IMR-90 (cell line): Measurements from ENCODE around the gene MRS2. TPM values are rescaled to one million over a fixed set of nuclear protein-coding genes. Genes with fewer than 3 reads are reported as not detected.
"Not testable (repeated sequence)": the region's sequence is repeated elsewhere in the genome, so short reads cannot be mapped to it uniquely, and the experiment has no call there.

ENCODE experiments used
- ATAC-seq: fragments of 200-7000 bp; cut with Tn5 transposase; 2 replicates; pipeline ENCODE4 v1.9.1; 2020; ENCODE audit warnings: low read depth, mild to moderate bottlenecking, moderate library complexity
- BruUV-seq: library from RNA; stranded (reverse); fragments of 400-500 nt; replicated peaks from 2 replicates; lab custom pipeline; 2021; lab: Mats Ljungman, UMichigan
- CTCF ChIA-PET: fragments of 300-600 bp; formaldehyde crosslinking; extraction: SDS; loops from one replicate; lab custom pipeline; 2021; ENCODE audit warnings: antibody characterized with exemption; lab: Yijun Ruan, JAX
- POLR2A ChIA-PET: fragments of 300-600 bp; sonication (Branson Sonifier 250); formaldehyde crosslinking; loops from one replicate; lab custom pipeline; 2022; ENCODE audit warnings: antibody characterized with exemption; ENCODE audit not compliant: unreplicated experiment; lab: Charles Lee
- DNase-seq: peaks from one replicate; pipeline ENCODE4 v3.0.0; 2013
- H2AFZ ChIP-seq: replicated peaks from 2 replicates; pipeline ENCODE3; 2013; ENCODE audit warnings: low read length, mild to moderate bottlenecking; ENCODE audit not compliant: poor library complexity
- H2AK5ac ChIP-seq: 2 replicates; pipeline ENCODE4 v1.6.1; 2013; ENCODE audit warnings: low read depth, low read length, inconsistent platforms
- H2AK9ac ChIP-seq: replicated peaks from 2 replicates; pipeline ENCODE3; 2013; ENCODE audit warnings: mild to moderate bottlenecking, low read depth, low read length, moderate library complexity; ENCODE audit not compliant: poor library complexity
- H2BK120ac ChIP-seq: 2 replicates; pipeline ENCODE4 v1.6.1; 2013; ENCODE audit warnings: low read depth, low read length, inconsistent platforms
- H2BK15ac ChIP-seq: 3 replicates; pipeline ENCODE4 v1.6.1; 2013; ENCODE audit warnings: low read depth, low read length, inconsistent platforms
- H2BK20ac ChIP-seq: 2 replicates; pipeline ENCODE4 v1.6.1; 2013; ENCODE audit warnings: low read depth, mild to moderate bottlenecking, inconsistent platforms, low read length, moderate library complexity
- H2BK5ac ChIP-seq: 2 replicates; pipeline ENCODE4 v1.6.1; 2013; ENCODE audit warnings: mild to moderate bottlenecking, low read depth, low read length, inconsistent platforms; ENCODE audit not compliant: poor library complexity, severe bottlenecking
- H3K14ac ChIP-seq: replicated peaks from 2 replicates; pipeline ENCODE4 v1.6.1; 2013; ENCODE audit warnings: low read depth, low read length, inconsistent platforms
- H3K18ac ChIP-seq: 2 replicates; pipeline ENCODE4 v1.6.1; 2013; ENCODE audit warnings: low read depth, low read length, control low read depth
- H3K23ac ChIP-seq: 2 replicates; pipeline ENCODE4 v1.6.1; 2013; ENCODE audit warnings: low read depth, low read length, inconsistent platforms
- H3K27ac ChIP-seq: 2 replicates; pipeline ENCODE4 v1.5.1; 2013; ENCODE audit warnings: mild to moderate bottlenecking, control low read depth, low read length; ENCODE audit not compliant: insufficient read depth
- H3K27me3 ChIP-seq: 2 replicates; pipeline ENCODE4 v1.6.1; 2013; ENCODE audit warnings: low read length; ENCODE audit not compliant: control insufficient read depth, insufficient read depth
- H3K36me3 ChIP-seq: 2 replicates; pipeline ENCODE4 v1.6.1; 2013; ENCODE audit warnings: low read length, mixed read lengths; ENCODE audit not compliant: control insufficient read depth, insufficient read depth
- H3K4ac ChIP-seq: 2 replicates; pipeline ENCODE4 v1.6.1; 2013; ENCODE audit warnings: low read depth, low read length, inconsistent platforms
- H3K4me1 ChIP-seq: 2 replicates; pipeline ENCODE4 v1.6.1; 2013; ENCODE audit warnings: low read length, mixed read lengths; ENCODE audit not compliant: control insufficient read depth, insufficient read depth
- H3K4me2 ChIP-seq: 2 replicates; pipeline ENCODE4 v1.6.1; 2013; ENCODE audit warnings: low read depth, mild to moderate bottlenecking, control low read depth, low read length, moderate library complexity
- H3K4me3 ChIP-seq: 2 replicates; pipeline ENCODE4 v1.5.1; 2013; ENCODE audit warnings: low read depth, mild to moderate bottlenecking, control low read depth, low read length, moderate library complexity; ENCODE audit not compliant: insufficient read depth
- H3K56ac ChIP-seq: 2 replicates; pipeline ENCODE4 v1.6.1; 2013; ENCODE audit warnings: low read length, inconsistent platforms; ENCODE audit not compliant: insufficient read depth; ENCODE audit errors: extremely low read depth
- H3K79me1 ChIP-seq, 2 experiments: 2 replicates each; pipeline ENCODE4 v1.6.1; 2013; ENCODE audit warnings: low read length in 2 of 2, inconsistent platforms in 1 of 2, low read depth in 1 of 2
- H3K9ac ChIP-seq: 2 replicates; pipeline ENCODE4 v1.6.1; 2013; ENCODE audit warnings: low read depth, low read length, control low read depth
- H3K9me1 ChIP-seq: 2 replicates; pipeline ENCODE4 v1.6.1; 2013; ENCODE audit warnings: low read length, inconsistent platforms; ENCODE audit not compliant: insufficient read depth
- H3K9me3 ChIP-seq: 2 replicates; pipeline ENCODE4 v1.6.1; 2013; ENCODE audit warnings: low read length; ENCODE audit not compliant: control insufficient read depth, insufficient read depth
- H4K20me1 ChIP-seq: 2 replicates; pipeline ENCODE4 v1.6.1; 2013; ENCODE audit warnings: low read length, inconsistent platforms; ENCODE audit not compliant: insufficient read depth
- H4K5ac ChIP-seq: 2 replicates; pipeline ENCODE4 v1.6.1; 2013; ENCODE audit warnings: mild to moderate bottlenecking, low read depth, low read length, control low read depth
- H4K8ac ChIP-seq, 2 experiments: 2 replicates each; pipeline ENCODE4 v1.6.1; 2013; ENCODE audit warnings: low read depth in 2 of 2, low read length in 2 of 2, control low read depth in 1 of 2, inconsistent platforms in 1 of 2
- H4K91ac ChIP-seq: 2 replicates; pipeline ENCODE4 v1.6.1; 2013; ENCODE audit warnings: low read depth, low read length, inconsistent platforms; ENCODE audit not compliant: insufficient read depth
- CHD1 ChIP-seq: IDR thresholded peaks from 2 replicates; pipeline ENCODE4 v1.6.1; 2012; ENCODE audit warnings: low read depth, low read length, improper control_type of control experiment
- MAFK ChIP-seq: IDR thresholded peaks from 2 replicates; pipeline ENCODE4 v1.6.1; 2012; ENCODE audit warnings: low read depth, low read length, improper control_type of control experiment
- SMC3 ChIP-seq: fragments of 150-350 bp; IDR thresholded peaks from 2 replicates; pipeline ENCODE4 v1.6.1; 2016; ENCODE audit warnings: low read depth, mild to moderate bottlenecking, antibody characterized with exemption, low read length, moderate library complexity
- WGBS, 2 experiments: methylation state at CpG; one replicate each; pipeline versions ENCODE4 v1.1.5 to v1.1.7; 2013; ENCODE audit warnings: missing lambda C conversion rate in 2 of 2; ENCODE audit not compliant: insufficient read length in 1 of 2; ENCODE audit errors: extremely low coverage in 2 of 2; 5-methylcytosine and 5-hydroxymethylcytosine counted together
- dilution Hi-C: fragments of 300-500 bp; cut with HindIII; formaldehyde crosslinking; loops from one replicate; pipeline ENCODE4 v1.14.3; 2018; ENCODE audit warnings: low sequenced_read_pairs; ENCODE audit not compliant: unreplicated experiment
- in situ Hi-C: fragments of 300-500 bp; cut with MboI; formaldehyde crosslinking; loops from 3 replicates; pipeline ENCODE4 v1.14.3; 2019; ENCODE audit warnings: low sequenced_read_pairs, inconsistent platforms, mixed read lengths
- intact Hi-C: fragments of 100-400 bp; cut with micrococcal nuclease; formaldehyde crosslinking; loops from 2 replicates; pipeline ENCODE4 v1.10.0; 2022
- polyA plus RNA-seq, 3 experiments: library from polyadenylated mRNA; depleted of rRNA; stranded (reverse); fragments of >200 nt; gene quantifications; 2 replicates each; pipeline ENCODE4 v1.2.3, GENCODE V29; 2012; ENCODE audit warnings: low replicate concordance in 1 of 3
- total RNA-seq: library from RNA; depleted of rRNA; stranded (reverse); fragments of >200 nt; gene quantifications from 2 replicates; pipeline ENCODE4 v1.2.3, GENCODE V29; 2012

MRS2 gene
- total and polyA plus RNA-seq, 2 of the 4 experiments (the other 2 are of a cell fraction), result 8.8 to 11.1 TPM

DNA sequence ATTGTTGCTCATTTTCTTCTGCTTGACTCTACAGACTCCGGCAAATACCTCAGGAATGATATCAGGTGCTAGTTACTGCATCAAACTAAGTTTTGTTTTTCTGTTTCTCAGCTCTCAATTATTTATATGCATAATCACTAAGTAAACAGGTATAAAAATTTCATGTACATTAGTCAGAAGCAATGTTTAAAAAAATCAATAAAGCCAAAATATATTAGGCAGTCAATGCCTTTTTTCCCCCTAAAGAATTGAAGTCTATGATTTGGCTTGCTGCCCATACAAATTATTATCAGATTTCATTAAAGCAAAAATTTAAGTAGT is 20.6 kb upstream of the MRS2 start:
- TF ChIP-seq MAFK (no peak), SMC3 (no peak), CHD1 (no peak)
- Histone ChIP-seq H3K4me2 (no peak overlapping the region), H2BK120ac (no peak overlapping the region), H3K27ac (no peak overlapping the region), H3K4ac (no peak overlapping the region), H3K79me1 (no peaks in the 10 kb centered on the region), H4K20me1 (no peaks in the 10 kb centered on the region), H3K23ac (no peak overlapping the region), H3K18ac (no peak overlapping the region), H3K56ac (no peak overlapping the region), H3K4me3 (no peak overlapping the region), H2BK15ac (no peak overlapping the region), H4K8ac (no peak overlapping the region), H2AK5ac (no peak overlapping the region), H2BK5ac (no peak overlapping the region), H2AFZ (no peak overlapping the region), H2AK9ac (no peak overlapping the region), H4K5ac (no peak overlapping the region), H3K4me1 (no peaks in the 10 kb centered on the region), H3K9ac (no peak overlapping the region), H3K27me3 (no peaks in the 10 kb centered on the region), H2BK20ac (no peak overlapping the region), H3K9me3 (no peaks in the 10 kb centered on the region), H4K91ac (no peak overlapping the region), H3K14ac (no peak overlapping the region), H3K9me1 (no peaks in the 10 kb centered on the region), H3K36me3 (no peaks in the 10 kb centered on the region)
- dilution Hi-C loops, result no loop called here
- intact Hi-C loops, result no loop called here
- CTCF ChIA-PET, result interaction anchor here (0.8 kb wide), 1 partner anchor 99 kb away, joined by 3 read pairs; no protein-coding TSS in a partner anchor
- ATAC-seq, result no peak
- POLR2A ChIA-PET, result no interaction called here
- WGBS, 2 experiments, result no CpG with 5 or more reads among the region's 1 CpG
- no peak for DNase-seq
- in situ Hi-C loops, result no loop called here
- no TSS peak for BruUV-seq

DNA sequence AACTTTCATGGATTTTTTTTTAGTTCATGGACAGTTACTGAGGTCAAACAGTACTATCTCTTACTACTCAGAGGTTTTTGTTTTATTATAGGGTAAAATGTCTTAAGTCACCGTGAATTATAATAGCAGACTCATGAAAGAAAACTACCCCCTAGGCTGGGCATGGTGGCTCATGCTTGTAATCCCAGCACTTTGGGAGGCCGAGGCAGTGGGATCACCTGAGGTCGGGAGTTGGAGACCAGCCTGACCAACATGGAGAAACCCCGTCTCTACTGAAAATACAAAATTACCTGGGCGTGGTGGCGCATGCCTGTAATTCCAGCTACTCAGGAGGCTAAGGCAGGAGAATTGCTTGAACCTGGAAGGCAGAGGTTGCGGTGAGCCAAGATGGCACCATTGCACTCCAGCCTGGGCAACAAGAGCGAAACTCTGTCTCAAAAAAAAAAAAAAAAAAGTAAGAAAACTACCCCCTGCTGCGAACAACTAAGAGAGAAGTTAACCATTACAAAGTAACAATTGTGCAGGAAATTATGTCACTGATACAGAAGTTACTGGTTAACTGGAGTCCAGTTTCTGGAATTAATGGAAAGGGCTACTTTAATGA is 19.7 kb upstream of the MRS2 start:
- H3K79me1 ChIP-seq, H2AFZ ChIP-seq, DNase-seq, H3K18ac ChIP-seq, H4K20me1 ChIP-seq, H3K23ac ChIP-seq, H3K56ac ChIP-seq, H2BK15ac ChIP-seq, H4K5ac ChIP-seq, H3K14ac ChIP-seq, H3K9me3 ChIP-seq, H2BK120ac ChIP-seq, in situ Hi-C loops, H3K27ac ChIP-seq, H3K4me3 ChIP-seq, H3K27me3 ChIP-seq, H2AK5ac ChIP-seq, H2BK20ac ChIP-seq, H3K9me1 ChIP-seq, POLR2A ChIA-PET, H3K4ac ChIP-seq, BruUV-seq, ATAC-seq, H3K4me2 ChIP-seq, H3K4me1 ChIP-seq, H2AK9ac ChIP-seq, H3K9ac ChIP-seq, H4K91ac ChIP-seq, H4K8ac ChIP-seq, intact Hi-C loops, H3K36me3 ChIP-seq, dilution Hi-C loops, H2BK5ac ChIP-seq, CTCF ChIA-PET: not testable (repeated sequence)
- 70% methylated on average over 2 of the region's 9 CpGs; no CpG with 5 or more reads in 1 of the 2 experiments for WGBS, 2 experiments
